HuH-7.5 (cell line): ENCODE data around the gene MAGI2.

Experiments
- DNase-seq: peaks from one replicate; pipeline ENCODE4 v3.0.0; 2011; ENCODE audit warnings: low spot score

The MAGI2 gene

GRCh38 chr7:78718212-78718611 is 735.3 kb downstream of the MAGI2 start:
- no peak for DNase-seq

- peak; percentile 7 for DNase-seq
Measured at GRCh38 chr7:78716876-78717275, 736.6 kb downstream of the MAGI2 start.

GRCh38 chr7:78714356-78714755 is 739.1 kb downstream of the MAGI2 start:
- DNase-seq, result no peak

- no peak for DNase-seq
Measured at GRCh38 chr7:78712111-78712510, 741.4 kb downstream of the MAGI2 start.

- DNase-seq, result no peak
Measured at GRCh38 chr7:78709658-78710057, 743.8 kb downstream of the MAGI2 start.

- DNase-seq, result no peak
Measured at GRCh38 chr7:78704504-78704903, 749.0 kb downstream of the MAGI2 start.

- no peak for DNase-seq
Measured at GRCh38 chr7:78703391-78703790, 750.1 kb downstream of the MAGI2 start.

GRCh38 chr7:78702770-78703169 is 750.7 kb downstream of the MAGI2 start:
- no peak for DNase-seq

- no peak for DNase-seq
Measured at GRCh38 chr7:78695826-78696225, 757.6 kb downstream of the MAGI2 start.

GRCh38 chr7:78691584-78691983 is 761.9 kb downstream of the MAGI2 start:
- DNase-seq, result no peak

- DNase-seq, result no peak
Measured at GRCh38 chr7:78690174-78690573, 763.3 kb downstream of the MAGI2 start.

GRCh38 chr7:78688376-78688775 is 765.1 kb downstream of the MAGI2 start:
- no peak for DNase-seq

- no peak for DNase-seq
Measured at GRCh38 chr7:78686189-78686588, 767.3 kb downstream of the MAGI2 start.

- DNase-seq, result no peak
Measured at GRCh38 chr7:78684201-78684600, 769.3 kb downstream of the MAGI2 start.

- no peak for DNase-seq
Measured at GRCh38 chr7:78683566-78683965, 769.9 kb downstream of the MAGI2 start.

GRCh38 chr7:78679112-78679876 is 774.2 kb downstream of the MAGI2 start:
- DNase-seq, result no peak

- DNase-seq, result no peak
Measured at GRCh38 chr7:78677391-78677790, 776.1 kb downstream of the MAGI2 start.

- no peak for DNase-seq
Measured at GRCh38 chr7:78675511-78675910, 778.0 kb downstream of the MAGI2 start.

- DNase-seq, result no peak
Measured at GRCh38 chr7:78673272-78673671, 780.2 kb downstream of the MAGI2 start.

- DNase-seq, result no peak
Measured at GRCh38 chr7:78662939-78663338, 790.5 kb downstream of the MAGI2 start.

- no peak for DNase-seq
Measured at GRCh38 chr7:78649976-78650375, 803.5 kb downstream of the MAGI2 start.

GRCh38 chr7:78649236-78649635 is 804.2 kb downstream of the MAGI2 start:
- no peak for DNase-seq

GRCh38 chr7:78642751-78643150 is 810.7 kb downstream of the MAGI2 start:
- DNase-seq, result no peak

- no peak for DNase-seq
Measured at GRCh38 chr7:78638364-78638763, 815.1 kb downstream of the MAGI2 start.
